ENCODE data around the gene PSMB7.

The PSMB7 gene

DNA sequence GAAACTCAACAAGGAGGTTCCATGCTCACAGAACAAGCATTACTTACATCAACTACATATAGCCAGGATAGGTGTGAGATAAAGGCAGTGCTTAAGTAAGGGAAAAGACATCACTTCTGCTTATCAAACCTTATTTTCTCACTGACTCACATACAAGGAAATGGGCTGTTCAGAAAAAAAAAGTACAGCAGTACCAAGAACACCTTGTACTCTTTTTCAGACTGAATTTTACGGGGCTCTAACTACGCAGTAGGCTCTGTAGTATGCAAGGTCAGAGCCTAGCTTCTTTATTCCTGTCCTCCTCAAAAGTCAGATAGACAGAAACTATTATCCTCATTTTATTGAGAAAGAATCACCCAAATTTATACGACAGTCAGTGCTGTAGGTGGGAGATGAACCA is 5.8 kb downstream of the PSMB7 start:
- DNase-seq, result no peak

DNA sequence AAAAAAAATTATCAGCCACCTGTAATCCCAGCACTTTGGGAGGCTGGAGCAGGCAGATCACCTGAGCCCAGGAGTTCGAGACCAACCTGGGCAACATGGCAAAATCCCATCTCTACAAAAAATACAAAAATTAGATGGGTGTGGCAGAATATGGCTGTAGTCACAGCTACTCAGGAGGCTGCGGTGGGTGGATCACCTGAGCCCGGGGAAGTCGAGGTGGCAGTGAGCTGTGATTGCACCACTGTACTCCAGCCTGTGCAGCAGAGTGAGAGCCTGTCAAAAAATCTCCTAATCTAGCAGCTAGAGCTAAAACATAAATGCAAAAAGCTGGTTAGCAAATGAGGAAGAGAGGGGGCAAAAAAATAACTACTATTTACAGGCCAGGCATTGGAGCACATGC is 12.0 kb downstream of the PSMB7 start:
- DNase-seq, result no peak

DNA sequence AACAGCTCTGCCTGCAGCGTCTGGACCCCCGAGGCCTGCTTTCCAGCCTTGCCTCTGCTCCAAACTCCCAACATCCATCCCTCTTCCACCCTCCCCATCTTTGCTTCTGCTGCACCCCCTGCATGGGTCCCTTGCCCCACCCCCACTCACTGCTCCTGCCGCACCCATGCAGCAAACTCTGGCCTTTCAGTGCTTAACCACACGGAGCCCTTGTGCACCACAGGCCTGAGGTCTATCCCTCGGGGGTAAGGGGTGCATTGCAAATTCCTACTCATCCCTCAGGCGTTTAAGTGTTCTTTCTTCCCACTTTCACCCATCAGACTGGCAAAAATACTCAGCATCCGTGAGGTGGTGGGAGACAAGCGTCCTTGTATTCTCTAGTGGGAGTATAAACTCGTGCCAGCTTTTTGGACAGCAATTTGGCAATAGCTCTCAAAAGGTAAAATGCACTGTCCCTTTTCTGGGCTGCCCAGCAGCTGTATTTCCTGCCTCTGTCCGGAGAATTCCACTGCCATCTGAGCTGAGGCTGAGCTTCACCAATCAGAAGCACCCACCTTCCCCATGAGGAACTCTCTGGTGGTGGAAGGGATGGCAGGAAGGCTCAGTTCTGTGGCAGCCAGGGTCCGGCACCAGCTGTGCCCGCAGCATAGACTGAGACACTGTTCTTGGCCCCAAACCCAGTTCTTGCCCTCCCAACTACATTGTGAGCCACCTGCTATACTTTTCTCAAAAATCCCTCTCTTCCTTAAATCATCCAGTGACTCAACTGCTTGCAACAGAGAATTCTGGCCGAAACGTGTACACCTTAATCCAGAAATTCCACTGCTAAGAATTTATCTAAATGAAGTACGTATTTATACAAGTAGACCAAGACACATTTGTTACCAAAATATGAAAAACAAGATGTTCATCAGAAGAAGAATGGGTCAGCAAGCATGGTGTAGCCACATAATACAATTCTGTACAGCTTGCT is 15.0 kb downstream of the PSMB7 start:
- DNase-seq, result no peak

DNA sequence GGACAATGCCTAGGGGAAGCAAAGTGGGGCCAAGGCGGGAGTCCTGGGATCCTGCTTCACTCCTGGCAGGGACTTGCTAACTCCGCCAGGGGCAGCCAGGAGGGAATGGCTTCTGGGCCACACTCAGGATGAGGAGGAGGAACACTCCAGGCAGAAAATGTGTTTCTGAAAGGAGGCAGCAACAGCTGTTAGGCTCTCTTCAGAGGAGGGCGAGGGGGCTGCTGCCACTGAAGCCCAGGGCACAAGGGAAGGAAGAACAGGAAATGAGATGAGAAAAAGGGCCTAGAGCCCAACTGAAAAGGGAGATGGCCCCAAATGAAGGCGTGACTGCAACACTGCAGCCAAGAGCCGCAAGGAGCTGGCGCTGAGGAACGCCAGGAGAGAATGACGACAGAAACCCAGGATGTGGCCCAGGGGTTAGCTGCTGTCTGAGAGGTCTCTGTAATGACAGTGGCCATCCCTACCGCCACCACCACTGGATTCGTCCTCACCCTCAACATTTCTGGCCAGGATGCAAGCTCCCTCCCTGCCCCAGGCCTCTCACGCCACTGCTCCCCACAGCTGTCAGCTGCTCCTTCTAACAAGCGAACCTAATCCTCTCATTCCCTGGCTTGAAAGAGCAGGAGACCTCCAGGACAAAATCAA is 15.8 kb downstream of the PSMB7 start:
- no peak for DNase-seq

DNA sequence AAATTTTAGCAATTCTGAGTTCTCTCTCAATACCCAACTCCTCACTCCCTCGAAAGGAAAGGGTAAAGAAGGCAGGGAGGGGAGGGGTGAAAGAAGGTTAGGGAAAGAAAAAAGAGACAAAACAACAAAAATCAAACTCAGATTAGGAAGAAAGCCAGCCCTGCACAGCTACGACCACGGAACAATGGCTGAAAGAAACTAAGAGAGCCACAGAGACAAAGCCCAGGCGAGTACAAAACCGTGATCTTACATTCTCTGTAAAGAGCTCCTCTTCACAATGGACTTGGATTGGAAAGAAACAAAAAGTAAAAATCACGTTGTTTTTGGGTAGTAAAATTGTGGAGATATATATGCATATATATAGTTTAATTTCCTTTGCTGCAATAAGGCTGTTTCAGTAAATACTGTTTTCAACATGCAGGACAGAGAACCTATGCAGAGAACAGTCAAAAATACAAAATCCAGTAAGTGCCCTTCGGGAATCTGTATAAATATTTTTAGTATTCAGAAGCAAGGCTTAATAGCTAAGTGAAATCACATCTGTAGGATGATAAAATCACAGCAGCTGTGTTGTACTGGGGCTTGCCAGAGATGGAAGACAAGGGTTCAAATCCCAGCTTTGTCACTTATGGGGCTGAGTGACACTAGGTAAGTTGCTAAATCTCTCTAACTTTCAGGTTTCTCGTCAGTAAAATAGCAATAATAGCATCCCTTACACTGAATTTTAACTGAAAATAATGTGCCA is 16.9 kb downstream of the PSMB7 start:
- DNase-seq, result no peak

DNA sequence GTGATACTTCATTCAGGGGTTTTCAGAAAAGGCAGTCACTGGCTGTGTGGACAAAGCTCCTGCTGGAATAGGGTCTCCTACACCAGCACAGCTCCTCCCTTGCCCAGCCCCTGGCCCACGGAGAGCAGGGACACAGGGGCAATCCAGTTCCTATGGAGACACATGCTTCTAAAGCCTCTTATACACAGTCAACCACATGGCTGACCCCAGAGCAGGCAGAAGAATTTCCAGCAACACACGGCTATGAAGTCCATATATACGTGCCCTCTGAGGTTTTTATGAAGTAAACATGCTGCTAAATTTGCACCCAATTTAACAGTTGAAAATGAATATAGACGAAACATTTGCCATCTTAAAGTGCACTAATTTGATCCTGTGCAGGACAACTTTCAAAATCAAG is 19.4 kb downstream of the PSMB7 start:
- DNase-seq, result no peak

- peak in 1 of 2 experiments; percentile 15 for DNase-seq
Observed at GRCh38 chr9:124394596-124394995, 20.6 kb downstream of the PSMB7 start.

- DNase-seq, result no peak
Observed at GRCh38 chr9:124394167-124394566, 21.1 kb downstream of the PSMB7 start.

GRCh38 chr9:124392871-124393460 is 22.3 kb downstream of the PSMB7 start:
- DNase-seq, result peak; percentile 94 to 96

GRCh38 chr9:124392254-124392870 is 22.9 kb downstream of the PSMB7 start:
- DNase-seq, result no peak

GRCh38 chr9:124390794-124391658 is 24.2 kb downstream of the PSMB7 start:
- DNase-seq, result peak in 1 of 2 experiments; percentile 49

DNA sequence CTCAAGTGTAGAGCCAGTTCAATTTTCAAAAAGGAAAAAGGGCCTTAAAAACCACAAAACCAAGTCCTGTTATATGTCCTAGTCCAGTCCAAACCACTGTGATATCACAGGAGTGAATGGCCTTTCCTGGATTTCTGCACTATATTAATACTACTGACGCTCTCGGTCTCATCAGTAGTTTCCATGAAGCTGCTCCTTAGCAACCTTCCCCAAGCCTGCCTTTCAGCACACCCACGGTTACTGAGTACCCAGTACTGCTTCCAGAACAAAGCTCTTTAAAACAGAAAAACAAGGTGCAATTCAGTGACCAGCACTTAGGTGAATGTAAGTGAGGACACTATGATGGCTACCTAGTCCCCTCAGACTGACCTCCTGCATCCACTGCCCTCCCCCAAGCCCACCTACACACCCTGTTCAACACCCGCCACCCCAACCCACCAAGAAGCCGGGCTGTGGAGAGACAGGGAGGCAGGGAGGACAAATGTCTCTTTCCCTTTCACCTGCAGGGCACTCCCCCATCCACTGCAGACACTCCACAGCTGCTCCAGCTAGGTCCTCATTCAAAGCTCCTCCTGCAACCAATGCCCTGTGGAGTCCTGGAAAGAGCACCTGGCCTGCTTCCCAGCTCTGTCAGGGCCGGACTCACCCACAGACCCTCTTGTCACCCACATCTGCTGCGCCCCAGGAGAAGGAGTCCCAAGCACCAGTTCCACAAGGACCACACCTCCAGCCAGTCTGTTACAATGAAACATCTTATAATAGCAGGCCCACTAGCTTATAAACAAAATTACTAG is 25.9 kb downstream of the PSMB7 start:
- no peak for DNase-seq

GRCh38 chr9:124388275-124389048 is 26.8 kb downstream of the PSMB7 start:
- no peak for DNase-seq

DNA sequence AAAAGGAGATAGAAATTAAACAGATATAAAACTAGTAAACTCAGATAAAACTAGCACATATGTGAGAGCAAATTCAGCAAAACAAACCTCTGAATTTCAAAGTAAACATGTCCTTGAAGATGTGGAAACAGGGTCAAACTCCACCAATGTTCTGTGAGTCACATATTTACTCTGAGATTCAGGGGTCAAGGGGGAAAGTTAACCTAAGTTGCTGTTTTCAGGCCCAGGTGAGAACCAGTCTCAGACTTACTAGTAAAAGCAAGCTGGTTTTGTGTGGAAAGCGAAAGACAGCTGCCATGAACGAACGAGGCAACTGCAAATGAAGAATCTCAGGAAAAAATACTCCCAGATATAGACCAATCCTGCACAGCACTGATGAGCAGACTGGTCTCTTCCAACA is 29.0 kb downstream of the PSMB7 start:
- DNase-seq, result no peak

- DNase-seq, result no peak
Observed at GRCh38 chr9:124385623-124386022, 29.6 kb downstream of the PSMB7 start.

- no peak for DNase-seq
Observed at GRCh38 chr9:124384846-124385245, 30.4 kb downstream of the PSMB7 start.

GRCh38 chr9:124384210-124384609 is 31.0 kb downstream of the PSMB7 start:
- DNase-seq, result no peak

- DNase-seq, result no peak
Observed at GRCh38 chr9:124381170-124381945, 33.9 kb downstream of the PSMB7 start.
